ENCODE results near the gene ZMAT1. TPM values are rescaled to one million over a fixed set of nuclear protein-coding genes. Genes with fewer than 3 reads are reported as not detected.

Gene ZMAT1
- total RNA-seq, 1 experiment from 2014 or later: 2.5 TPM

GRCh38 chrX:101925733-101926132 is 6.1 kb downstream of the ZMAT1 start:
- no peak overlapping the region for H3K9ac ChIP-seq (ENCODE audit: extremely low read depth, insufficient read length, low read length)
- no peak overlapping the region for H2BK15ac ChIP-seq (ENCODE audit: low read depth, low read length)
- H2AK5ac ChIP-seq (ENCODE audit: insufficient read length, low read length): no peak overlapping the region
- no peak overlapping the region for H3K56ac ChIP-seq (ENCODE audit: insufficient read length, low read depth, low read length)
- DNase-seq: no peak
- no peak for TF ChIP-seq CTCF (conservative IDR thresholded peaks at IDR 0.05)
- H2AFZ ChIP-seq (ENCODE audit: low read length): no peak overlapping the region
- no peaks in the 10 kb centered on the region for H3K79me1 ChIP-seq (ENCODE audit: insufficient read depth, low read depth, low read length, poor library complexity, severe bottlenecking)
- no peaks in the 10 kb centered on the region for H3K4me1 ChIP-seq (ENCODE audit: insufficient read depth, low read length)
- H3K4ac ChIP-seq (ENCODE audit: low read depth, low read length): no peak overlapping the region
- no peak overlapping the region for H3K23ac ChIP-seq (ENCODE audit: insufficient read length, low read depth, low read length)
- H4K20me1 ChIP-seq (ENCODE audit: control insufficient read depth, insufficient read depth, insufficient read length): no peaks in the 10 kb centered on the region
- peaks cover 12% of the 10 kb centered on the region in 2 experiments for H3K4me1 Mint-ChIP-seq
- H3K18ac ChIP-seq (ENCODE audit: insufficient read length, low read depth, low read length): no peak overlapping the region
- no peak overlapping the region for H4K8ac ChIP-seq (replicated peaks; ENCODE audit: insufficient read length, low read depth, low read length)
- no peak overlapping the region for H3T11ph ChIP-seq (ENCODE audit: low read length)
- no peak overlapping the region for H4K91ac ChIP-seq (ENCODE audit: insufficient read length, low read depth, low read length)
- H3K36me3 Mint-ChIP-seq (ENCODE audit: insufficient read depth in 1 of 3, low read depth in 3 of 3): no peaks in the 10 kb centered on the region; a peak in 1 of 7 replicates
- H4K5ac ChIP-seq (ENCODE audit: insufficient read length, low read depth, low read length): no peak overlapping the region
- H3K14ac ChIP-seq (ENCODE audit: insufficient read depth, low read length): no peak overlapping the region
- H3K23me2 ChIP-seq (ENCODE audit: insufficient read length, low read depth, low read length, poor library complexity, severe bottlenecking): no peaks in the 10 kb centered on the region
- peaks cover 39 to 40% of the 10 kb centered on the region in 2 experiments for H3K9me3 Mint-ChIP-seq
- H3K4me3 Mint-ChIP-seq: no peak overlapping the region
- no peaks in the 10 kb centered on the region for H3K27me3 Mint-ChIP-seq (ENCODE audit: low read depth)
- H3K4me2 ChIP-seq (ENCODE audit: insufficient read depth, insufficient read length, low read length): no peak overlapping the region
- no peaks in the 10 kb centered on the region for H3K79me2 ChIP-seq (ENCODE audit: insufficient read depth, low read length)
- H3K27me3 ChIP-seq (ENCODE audit: insufficient read depth, low read length): no peaks in the 10 kb centered on the region
- peaks cover 14% of the 10 kb centered on the region for H3K9me3 ChIP-seq (ENCODE audit: control insufficient read depth, low read depth, low read length)
- H2BK120ac ChIP-seq (ENCODE audit: low read depth, low read length, poor library complexity, severe bottlenecking): no peak overlapping the region
- H2BK5ac ChIP-seq (ENCODE audit: insufficient read length, low read length): no peak overlapping the region
- no peak overlapping the region for H2BK20ac ChIP-seq (ENCODE audit: low read depth, low read length, poor library complexity, severe bottlenecking)
- no CpG with 5 or more reads among the region's 5 CpGs for WGBS (ENCODE audit: extremely low coverage, insufficient read length, low lambda C conversion rate)
- H3K27ac ChIP-seq (ENCODE audit: insufficient read length, low read depth, low read length): no peak overlapping the region
- H2BK12ac ChIP-seq (ENCODE audit: insufficient read length, low read depth, low read length): no peak overlapping the region
- no peak overlapping the region for H3K27ac Mint-ChIP-seq
